Endothelial cell of umbilical vein (primary cell): ENCODE measurements around the gene ARHGAP30. TPM values are rescaled to one million over a fixed set of nuclear protein-coding genes. Genes with fewer than 3 reads are reported as not detected.

Experiments
- BruUV-seq: library from RNA; stranded (reverse); fragments of 400-500 nt; replicated peaks from 2 replicates; lab custom pipeline; 2021; lab: Mats Ljungman, UMichigan
- CTCF ChIA-PET: fragments of 300-600, 350-600 bp; sonication (Branson Sonifier 250); formaldehyde crosslinking; loops from one replicate; lab custom pipeline; 2021; ENCODE audit warnings: antibody characterized with exemption, inconsistent platforms; lab: Charles Lee
- POLR2A ChIA-PET: fragments of 300-600, 350-600 bp; sonication (Branson Sonifier 250); formaldehyde crosslinking; loops from one replicate; lab custom pipeline; 2021; ENCODE audit warnings: antibody characterized with exemption, inconsistent platforms; lab: Charles Lee
- DNase-seq: peaks from one replicate; pipeline ENCODE4 v3.0.0-alpha.2; 2011; ENCODE audit warnings: low read depth, low spot score
- FAIRE-seq: peaks from 2 replicates; lab custom pipeline; 2011; peaks lifted over from hg19 to GRCh38; lab: Jason Lieb, UNC
- H2AFZ ChIP-seq: 2 replicates; pipeline ENCODE4 v1.6.0; 2012; ENCODE audit warnings: low read depth, low read length, control low read depth, inconsistent platforms
- H3K27ac ChIP-seq: 2 replicates; pipeline ENCODE4 v1.5.1; 2011; ENCODE audit warnings: low read depth, mild to moderate bottlenecking, control low read depth, low read length, moderate library complexity; ENCODE audit not compliant: insufficient read depth
- H3K27me3 ChIP-seq, 2 experiments: 2 replicates each; pipeline versions ENCODE4 v1.6.0 to v1.6.1; 2011; ENCODE audit warnings: low read length in 2 of 2, mixed read lengths in 1 of 2; ENCODE audit not compliant: control insufficient read depth in 2 of 2, insufficient read depth in 2 of 2
- H3K36me3 ChIP-seq, 2 experiments: 2 replicates in 1 of 2; 3 replicates in 1 of 2; pipeline ENCODE4 v1.5.1; 2011; ENCODE audit warnings: low read length in 2 of 2, mild to moderate bottlenecking in 1 of 2, moderate library complexity in 1 of 2; ENCODE audit not compliant: control insufficient read depth in 2 of 2, insufficient read depth in 2 of 2; ENCODE audit errors: extremely low read depth in 1 of 2
- H3K4me1 ChIP-seq: 3 replicates; pipeline ENCODE4 v1.5.1; 2011; ENCODE audit warnings: mild to moderate bottlenecking, low read length; ENCODE audit not compliant: control insufficient read depth, insufficient read depth; ENCODE audit errors: extremely low read depth
- H3K4me2 ChIP-seq: 2 replicates; pipeline ENCODE4 v1.6.1; 2011; ENCODE audit warnings: low read length, control low read depth, mixed read lengths; ENCODE audit not compliant: insufficient read depth
- H3K4me3 ChIP-seq, 3 experiments: fragments of 200-600 bp in 1 of 3; sonication (generic), shearing (Covaris generic) in 1 of 3; replicated peaks in 1 of 3; 2 replicates each; pipeline ENCODE4 v1.5.1; 2011 to 2016; ENCODE audit warnings: control low read depth in 3 of 3, low read length in 3 of 3, mild to moderate bottlenecking in 2 of 3, inconsistent platforms in 1 of 3, low read depth in 1 of 3, moderate library complexity in 1 of 3; ENCODE audit not compliant: insufficient read depth in 1 of 3
- H3K79me2 ChIP-seq: 2 replicates; pipeline ENCODE4 v1.6.0; 2012; ENCODE audit warnings: low read length, inconsistent platforms; ENCODE audit not compliant: control insufficient read depth, insufficient read depth
- H3K9ac ChIP-seq: replicated peaks from 2 replicates; pipeline ENCODE3; 2011; ENCODE audit warnings: low read length, control low read depth; ENCODE audit not compliant: insufficient read depth; ENCODE audit errors: extremely low read depth
- H3K9me1 ChIP-seq: replicated peaks from 3 replicates; pipeline ENCODE4 v1.6.0; 2011; ENCODE audit warnings: mild to moderate bottlenecking, low read length; ENCODE audit not compliant: control insufficient read depth, insufficient read depth; ENCODE audit errors: extremely low read depth
- H3K9me3 ChIP-seq: replicated peaks from 2 replicates; pipeline ENCODE4 v1.5.1; 2012; ENCODE audit warnings: low read length, inconsistent platforms; ENCODE audit not compliant: control insufficient read depth, insufficient read depth
- H4K20me1 ChIP-seq: replicated peaks from 2 replicates; pipeline ENCODE3; 2011; ENCODE audit warnings: mild to moderate bottlenecking, low read length; ENCODE audit not compliant: control insufficient read depth, insufficient read depth; ENCODE audit errors: extremely low read depth
- EZH2 ChIP-seq: IDR thresholded peaks from 2 replicates; pipeline ENCODE4 v1.6.1; 2012; ENCODE audit warnings: borderline replicate concordance, low read depth, mild to moderate bottlenecking, moderate library complexity, low read length, inconsistent platforms; ENCODE audit not compliant: severe bottlenecking
- FOS ChIP-seq: IDR thresholded peaks from 2 replicates; pipeline ENCODE4 v1.6.1; 2011; ENCODE audit warnings: mild to moderate bottlenecking, low read length, moderate library complexity, borderline replicate concordance; ENCODE audit not compliant: insufficient read depth
- GATA2 ChIP-seq: IDR thresholded peaks from 2 replicates; pipeline ENCODE4 v1.7.0; 2011; ENCODE audit warnings: low read depth, mild to moderate bottlenecking, moderate library complexity, mixed read lengths, low read length; ENCODE audit not compliant: insufficient read length, insufficient read depth
- JUN ChIP-seq: IDR thresholded peaks from 2 replicates; pipeline ENCODE4 v1.6.1; 2011; ENCODE audit warnings: borderline replicate concordance, low read depth; ENCODE audit not compliant: insufficient read length, insufficient read depth
- MYC ChIP-seq: IDR thresholded peaks from one replicate; pipeline ENCODE4 v1.6.1; 2011; ENCODE audit warnings: mild to moderate bottlenecking, low read depth, low read length
- POLR2A ChIP-seq: IDR thresholded peaks from 2 replicates; pipeline ENCODE4 v1.6.1; 2012; ENCODE audit warnings: low read depth, mild to moderate bottlenecking, control low read depth, low read length
- POLR2AphosphoS5 ChIP-seq: IDR thresholded peaks from 2 replicates; pipeline ENCODE4 v1.6.1; 2012; ENCODE audit warnings: low read depth, mild to moderate bottlenecking, control low read depth, low read length, moderate library complexity; ENCODE audit not compliant: insufficient read depth
- dilution Hi-C: fragments of 300-500 bp; cut with MboI; formaldehyde crosslinking; loops from one replicate; pipeline ENCODE4 v1.15.0; 2019; ENCODE audit warnings: low sequenced_read_pairs; ENCODE audit not compliant: extremely low pct_ligation_motif_present
- intact Hi-C: fragments of 100-400 bp; cut with micrococcal nuclease; formaldehyde crosslinking; loops from one replicate; pipeline ENCODE4 v1.10.0; 2022
- polyA plus RNA-seq, 4 experiments: library from polyadenylated mRNA; depleted of rRNA in 3 of 4; stranded (reverse) in 3 of 4; unstranded in 1 of 4; fragments of >200 nt; gene quantifications; 2 replicates each; pipeline versions ENCODE4 v1.2.1 to v1.2.3, GENCODE V29; 2011 to 2012; ENCODE audit warnings: missing spikeins in 1 of 4
- total RNA-seq: library from RNA; stranded (reverse); gene quantifications from 2 replicates; pipeline ENCODE4 v1.2.3, GENCODE V29; 2021
- TF ChIP-seq, protein P1 (sequence below), 2 donors: IDR thresholded peaks; 1 replicate in 1 of 2; 2 replicates in 1 of 2; pipeline ENCODE4 v1.5.1; 2011; ENCODE audit warnings: low read length in 2 of 2, mild to moderate bottlenecking in 2 of 2, moderate library complexity in 2 of 2, control low read depth in 1 of 2, inconsistent platforms in 1 of 2, low read depth in 1 of 2; ENCODE audit not compliant: insufficient read depth in 1 of 2; ENCODE audit errors: extremely low read depth in 1 of 2
- TF ChIP-seq, protein P2 (sequence below): IDR thresholded peaks from 2 replicates; pipeline ENCODE4 v1.6.1; 2011; ENCODE audit not compliant: insufficient read depth, insufficient read length

ARHGAP30 gene
- total and polyA plus RNA-seq, 2 donors (not counting 3 experiments of a cell fraction or from before 2014, with no cell fraction given), result not detected

DNA sequence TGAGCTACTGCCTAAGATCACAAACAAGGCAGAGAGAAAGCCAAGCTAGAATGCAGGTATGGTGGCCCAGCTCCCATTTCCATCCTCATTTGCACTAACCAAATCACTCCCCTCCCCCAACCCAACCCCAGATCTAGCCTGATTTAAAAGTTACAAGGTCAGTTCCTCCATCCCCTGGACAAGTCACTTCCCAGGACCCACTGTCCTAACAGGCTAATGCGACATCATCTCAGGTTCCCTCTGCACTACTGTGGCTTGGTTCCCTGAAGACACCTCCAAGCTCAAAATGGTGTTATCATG lies 51.1 kb downstream of the ARHGAP30 start:
- ChIA-PET POLR2A (no interaction called here), CTCF (interaction anchor here (0.6 to 5.6 kb wide), 6 partner anchors 22 to 79 kb away, joined by 3 to 100 read pairs (median 4); partner anchors contain the start of genes KLHDC9 and USF1)
- intact Hi-C loops, result no loop called here
- Histone ChIP-seq H4K20me1 (no peaks in the 10 kb centered on the region), H2AFZ (no peak overlapping the region), H3K9me3 (no peaks in the 10 kb centered on the region), H3K27me3 (no peaks in the 10 kb centered on the region), H3K9ac (no peak overlapping the region), H3K27ac (no peak overlapping the region), H3K79me2 (peaks cover 24% of the 10 kb centered on the region), H3K4me2 (peak overlapping the region; percentile 46), H3K36me3 (no peaks in the 10 kb centered on the region), H3K4me1 (peaks cover 48% of the 10 kb centered on the region), H3K9me1 (no peaks in the 10 kb centered on the region), H3K4me3 (peak overlapping the region in 1 of 3 experiments; percentile 20)
- FAIRE-seq (no peak), DNase-seq (no peak)
- dilution Hi-C loops, result no loop called here
- TF ChIP-seq POLR2AphosphoS5 (no peak), POLR2A (no peak), JUN (no peak), MYC (no peak), GATA2 (no peak), EZH2 (no peak), FOS (no peak)
- TF ChIP-seq, protein P1, sequence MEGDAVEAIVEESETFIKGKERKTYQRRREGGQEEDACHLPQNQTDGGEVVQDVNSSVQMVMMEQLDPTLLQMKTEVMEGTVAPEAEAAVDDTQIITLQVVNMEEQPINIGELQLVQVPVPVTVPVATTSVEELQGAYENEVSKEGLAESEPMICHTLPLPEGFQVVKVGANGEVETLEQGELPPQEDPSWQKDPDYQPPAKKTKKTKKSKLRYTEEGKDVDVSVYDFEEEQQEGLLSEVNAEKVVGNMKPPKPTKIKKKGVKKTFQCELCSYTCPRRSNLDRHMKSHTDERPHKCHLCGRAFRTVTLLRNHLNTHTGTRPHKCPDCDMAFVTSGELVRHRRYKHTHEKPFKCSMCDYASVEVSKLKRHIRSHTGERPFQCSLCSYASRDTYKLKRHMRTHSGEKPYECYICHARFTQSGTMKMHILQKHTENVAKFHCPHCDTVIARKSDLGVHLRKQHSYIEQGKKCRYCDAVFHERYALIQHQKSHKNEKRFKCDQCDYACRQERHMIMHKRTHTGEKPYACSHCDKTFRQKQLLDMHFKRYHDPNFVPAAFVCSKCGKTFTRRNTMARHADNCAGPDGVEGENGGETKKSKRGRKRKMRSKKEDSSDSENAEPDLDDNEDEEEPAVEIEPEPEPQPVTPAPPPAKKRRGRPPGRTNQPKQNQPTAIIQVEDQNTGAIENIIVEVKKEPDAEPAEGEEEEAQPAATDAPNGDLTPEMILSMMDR (IDR thresholded peaks at IDR 0.05; ENCODE audit: extremely low read depth in 1 of 2, insufficient read depth in 1 of 2, low read depth in 1 of 2, low read length in 2 of 2), result no peak
- TF ChIP-seq, protein P2, sequence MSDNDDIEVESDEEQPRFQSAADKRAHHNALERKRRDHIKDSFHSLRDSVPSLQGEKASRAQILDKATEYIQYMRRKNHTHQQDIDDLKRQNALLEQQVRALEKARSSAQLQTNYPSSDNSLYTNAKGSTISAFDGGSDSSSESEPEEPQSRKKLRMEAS, result no peak
- BruUV-seq, result no TSS peak
